HG03175 (cell line): ENCODE data around the gene SAFB.

Source experiments
- ATAC-seq: cut with Tn5 transposase; IDR thresholded peaks from one replicate; pipeline ENCODE4 v1.9.1; 2021; ENCODE audit warnings: mild to moderate bottlenecking, moderate library complexity; ENCODE audit not compliant: unreplicated experiment

Gene SAFB

GRCh38 chr19:5624741-5625278 is 1.9 kb downstream of the SAFB start:
- ATAC-seq: no peak

GRCh38 chr19:5625641-5626040 is 2.8 kb downstream of the SAFB start:
- no peak for ATAC-seq

- no peak for ATAC-seq
Observed at GRCh38 chr19:5627395-5627904, 4.6 kb downstream of the SAFB start.

DNA sequence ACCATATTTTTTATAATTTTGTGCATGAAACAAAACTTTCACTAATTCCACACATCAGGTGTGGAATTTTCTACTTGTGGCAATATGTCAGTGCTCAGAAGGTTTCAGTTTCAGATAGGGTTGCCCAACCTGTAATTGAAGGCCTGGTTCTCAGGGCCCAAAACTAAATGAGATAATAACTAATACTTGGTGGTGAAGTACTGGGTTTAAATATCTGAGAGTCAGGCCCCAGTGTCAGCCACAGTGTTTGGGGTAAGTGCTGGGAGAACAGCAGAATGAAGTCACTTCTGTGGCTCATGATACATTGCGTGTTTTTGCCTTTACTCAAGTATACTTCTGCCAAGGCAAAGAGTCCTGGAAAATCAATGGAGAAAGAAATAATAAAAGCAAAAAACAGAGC is 5.6 kb downstream of the SAFB start:
- no peak for ATAC-seq

GRCh38 chr19:5628919-5629481 is 6.1 kb downstream of the SAFB start:
- ATAC-seq: no peak

DNA sequence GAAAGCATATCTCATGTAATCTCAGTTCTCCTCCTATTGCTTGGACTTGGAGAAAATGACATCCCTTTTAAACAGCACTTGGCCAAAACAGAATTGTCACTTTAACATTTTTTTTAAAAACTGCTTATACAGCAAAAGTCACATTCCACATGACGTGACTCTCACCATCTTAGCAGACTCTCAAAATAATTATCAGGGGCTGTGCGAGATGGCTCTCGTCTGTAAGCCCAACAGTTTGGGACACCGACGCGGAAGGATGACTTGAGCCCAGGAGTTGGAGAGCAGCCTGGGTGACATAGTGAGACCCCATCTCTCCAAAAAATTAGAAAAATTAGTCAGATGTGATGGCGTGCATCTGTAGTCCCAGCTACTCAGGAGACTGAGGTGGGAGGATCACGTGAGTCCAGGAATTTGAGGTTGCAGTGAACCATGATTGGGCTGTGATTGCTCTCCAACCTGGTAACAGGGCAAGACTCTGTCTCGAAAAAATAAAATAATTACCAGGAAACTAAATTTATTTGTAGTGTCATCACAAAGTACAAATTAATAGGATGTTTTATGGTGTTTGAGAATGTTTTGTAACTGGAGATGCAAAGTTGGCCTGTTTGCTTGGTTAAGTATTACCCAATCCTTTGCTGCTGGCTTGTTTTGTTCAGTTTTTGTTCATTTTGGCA is 8.8 kb downstream of the SAFB start:
- no peak for ATAC-seq

GRCh38 chr19:5632241-5632612 is 9.3 kb downstream of the SAFB start:
- ATAC-seq: no peak

- ATAC-seq: no peak
Observed at GRCh38 chr19:5632657-5633056, 9.8 kb downstream of the SAFB start.

DNA sequence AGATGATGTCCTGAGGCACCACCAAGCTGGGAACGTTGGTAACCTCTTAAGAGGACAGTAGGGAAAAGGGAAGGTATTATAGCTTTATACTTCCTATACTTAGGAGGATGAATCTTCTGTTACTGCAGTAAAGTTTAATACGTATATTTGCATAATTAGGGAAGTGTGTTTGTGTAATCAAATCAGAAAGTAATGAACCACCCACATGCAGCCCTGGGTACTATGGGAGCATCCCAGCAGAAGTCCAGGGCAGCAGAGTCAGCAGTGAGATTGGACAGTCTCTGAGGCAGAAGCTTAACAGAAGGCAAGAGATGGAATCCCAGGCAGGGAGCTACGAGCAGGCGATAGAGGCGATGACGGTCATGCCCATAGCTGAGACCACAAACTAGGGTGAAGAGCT is 12.5 kb downstream of the SAFB start:
- ATAC-seq: no peak

GRCh38 chr19:5637971-5638370 is 15.1 kb downstream of the SAFB start:
- no peak for ATAC-seq

GRCh38 chr19:5641171-5641570 is 18.3 kb downstream of the SAFB start:
- no peak for ATAC-seq

DNA sequence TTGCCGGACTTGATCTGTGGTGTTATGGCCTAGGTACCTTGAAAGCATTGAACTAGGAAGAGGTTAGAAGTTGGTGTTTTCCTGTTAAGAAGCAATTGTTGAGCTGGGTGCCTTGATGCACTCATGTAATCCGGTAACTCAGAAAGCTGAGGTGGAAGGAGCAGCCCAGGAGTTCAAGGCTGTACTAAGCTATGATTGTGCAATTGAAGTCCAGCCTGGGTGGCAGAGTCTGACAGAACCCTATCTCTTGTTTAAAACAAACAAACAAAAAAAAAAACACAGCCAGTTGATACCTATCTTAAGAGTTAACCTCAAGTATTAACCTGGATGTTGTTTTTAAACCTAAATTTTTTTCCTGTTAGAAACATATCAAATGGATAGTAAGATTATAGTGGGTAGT is 19.3 kb downstream of the SAFB start:
- ATAC-seq: no peak

DNA sequence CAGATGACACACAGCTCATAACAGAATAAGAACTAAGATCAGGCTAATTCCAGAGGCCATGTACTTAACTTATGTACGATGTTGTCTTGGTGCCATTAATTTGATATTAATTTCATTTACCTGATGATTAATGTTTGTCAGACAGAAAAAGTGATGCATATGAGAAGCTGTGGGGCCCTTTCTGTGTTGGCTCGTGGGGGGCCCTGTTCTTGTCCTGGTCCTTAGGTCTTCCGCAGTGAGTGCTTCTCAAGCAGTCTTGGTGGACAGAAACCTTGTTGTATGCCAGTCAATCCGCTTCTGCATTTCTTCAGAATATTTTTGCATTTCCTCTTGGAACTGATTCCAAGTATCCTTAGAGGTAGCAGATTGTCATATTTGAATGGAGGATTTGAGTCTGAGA is 20.2 kb downstream of the SAFB start:
- no peak for ATAC-seq

DNA sequence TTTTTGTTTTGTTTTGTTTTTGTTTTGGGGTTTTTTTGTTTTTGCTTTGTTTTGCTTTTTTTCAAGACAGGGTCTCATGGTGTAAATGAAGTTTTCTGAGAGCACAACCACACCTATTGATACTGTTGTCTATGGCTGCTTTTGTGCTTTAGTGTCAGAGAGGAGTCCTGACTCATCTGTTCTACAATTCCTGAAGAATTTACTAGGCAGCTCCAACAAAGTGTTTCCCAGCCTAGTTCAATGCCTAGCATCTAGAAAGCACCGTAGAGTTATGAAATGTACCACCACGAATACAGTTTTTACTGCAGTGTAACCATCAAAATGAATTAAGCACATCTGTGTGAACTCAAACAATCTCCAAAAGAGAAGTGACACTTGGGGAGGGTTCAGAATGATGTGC is 21.2 kb downstream of the SAFB start:
- ATAC-seq: no peak

GRCh38 chr19:5645409-5645808 is 22.5 kb downstream of the SAFB start:
- no peak for ATAC-seq

GRCh38 chr19:5646703-5647102 is 23.8 kb downstream of the SAFB start:
- no peak for ATAC-seq

- ATAC-seq: no peak
Observed at GRCh38 chr19:5648464-5648863, 25.6 kb downstream of the SAFB start.

DNA sequence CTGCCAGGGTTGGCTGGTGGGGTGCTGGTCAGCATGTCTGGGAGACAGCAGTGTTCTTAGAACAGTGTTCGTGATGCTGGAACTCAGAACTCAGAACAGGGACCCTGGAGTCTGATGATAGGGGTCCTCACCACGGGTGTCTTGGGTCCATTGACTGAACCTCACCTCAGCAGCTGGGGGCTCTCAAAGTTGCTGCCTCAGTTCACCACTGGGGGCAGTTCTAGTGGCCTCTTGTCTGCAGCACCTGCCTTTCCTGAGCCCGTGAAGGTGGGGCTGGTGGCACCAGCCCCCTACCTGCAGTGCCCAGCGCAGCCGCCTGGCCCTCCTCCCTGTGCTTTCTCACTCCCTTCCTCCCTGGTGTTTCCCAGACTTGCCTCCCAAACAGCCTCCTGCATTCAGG is 28.5 kb downstream of the SAFB start:
- ATAC-seq: no peak

DNA sequence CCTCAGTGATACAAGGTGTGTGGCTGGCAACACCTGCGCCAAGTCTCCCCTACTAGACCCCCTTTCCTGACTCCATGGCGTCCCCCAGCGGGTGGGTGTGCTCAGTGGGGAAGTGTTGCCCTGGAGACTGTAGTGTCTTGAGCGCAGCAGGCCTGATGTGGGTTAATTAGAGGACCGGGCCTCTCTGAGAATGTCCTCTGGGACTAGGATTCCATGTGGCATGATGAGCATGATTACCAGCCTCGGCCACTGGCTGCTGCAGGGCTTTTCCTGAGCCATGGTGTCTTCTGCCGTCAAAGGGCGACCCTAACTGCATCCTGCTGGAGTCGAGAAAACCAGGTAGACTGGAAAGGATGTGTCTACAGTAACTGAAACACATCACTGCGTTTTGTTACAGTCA is 29.4 kb downstream of the SAFB start:
- no peak for ATAC-seq

GRCh38 chr19:5654931-5655330 is 32.0 kb downstream of the SAFB start:
- no peak for ATAC-seq

- no peak for ATAC-seq
Observed at GRCh38 chr19:5655412-5655811, 32.5 kb downstream of the SAFB start.

DNA sequence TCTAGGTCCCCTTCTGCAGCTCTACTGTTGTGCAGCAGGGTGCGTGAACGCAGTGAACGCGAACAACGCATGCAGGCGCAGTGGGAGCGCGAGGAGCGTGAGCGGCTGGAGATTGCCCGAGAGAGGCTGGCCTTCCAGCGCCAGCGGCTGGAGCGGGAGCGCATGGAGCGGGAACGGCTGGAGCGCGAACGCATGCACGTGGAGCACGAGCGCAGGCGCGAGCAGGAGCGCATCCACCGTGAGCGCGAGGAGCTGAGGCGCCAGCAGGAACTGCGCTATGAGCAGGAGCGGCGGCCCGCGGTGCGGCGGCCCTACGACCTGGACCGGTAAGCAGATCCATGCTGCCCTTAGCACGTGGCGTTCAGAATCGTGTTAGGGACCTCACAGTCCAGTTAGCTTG is 38.6 kb downstream of the SAFB start:
- ATAC-seq: no peak

- no peak for ATAC-seq
Observed at GRCh38 chr19:5663904-5664303, 41.0 kb downstream of the SAFB start.
